HT-29 (cell line): ENCODE results near the gene RO60. TPM values are rescaled to one million over a fixed set of nuclear protein-coding genes. Genes with fewer than 3 reads are reported as not detected.

Source experiments
- DNase-seq: peaks from one replicate; pipeline ENCODE4 v3.0.0-alpha.2; 2015; ENCODE audit warnings: low spot score
- total RNA-seq: library from RNA; depleted of rRNA; stranded (reverse); fragments of >200 nt; shearing (Covaris generic); gene quantifications from 2 replicates; pipeline ENCODE4 v1.2.3, GENCODE V29; 2014

RO60 gene
- total RNA-seq, 1 experiment from 2014 or later: 62.5 TPM

DNA sequence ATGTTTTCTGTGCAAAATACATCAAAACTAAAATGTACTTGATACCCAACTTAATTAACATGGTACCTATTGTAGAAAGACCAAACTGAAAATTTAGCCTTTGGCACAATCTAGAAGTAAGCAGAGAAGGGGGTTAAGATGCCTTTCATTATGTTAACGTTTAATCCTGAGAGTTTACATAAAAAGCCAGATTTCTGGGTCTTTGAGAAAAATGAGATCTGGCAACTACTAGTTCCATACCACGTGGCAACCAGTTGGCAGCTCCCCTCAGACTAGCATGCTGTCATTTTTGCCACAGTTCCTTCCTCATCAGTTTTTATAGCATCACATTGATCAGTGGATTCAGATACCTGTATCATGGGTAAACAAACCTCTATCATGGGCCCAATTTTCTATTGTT is 1.5 kb downstream of the RO60 start:
- peak; percentile 7 for DNase-seq

DNA sequence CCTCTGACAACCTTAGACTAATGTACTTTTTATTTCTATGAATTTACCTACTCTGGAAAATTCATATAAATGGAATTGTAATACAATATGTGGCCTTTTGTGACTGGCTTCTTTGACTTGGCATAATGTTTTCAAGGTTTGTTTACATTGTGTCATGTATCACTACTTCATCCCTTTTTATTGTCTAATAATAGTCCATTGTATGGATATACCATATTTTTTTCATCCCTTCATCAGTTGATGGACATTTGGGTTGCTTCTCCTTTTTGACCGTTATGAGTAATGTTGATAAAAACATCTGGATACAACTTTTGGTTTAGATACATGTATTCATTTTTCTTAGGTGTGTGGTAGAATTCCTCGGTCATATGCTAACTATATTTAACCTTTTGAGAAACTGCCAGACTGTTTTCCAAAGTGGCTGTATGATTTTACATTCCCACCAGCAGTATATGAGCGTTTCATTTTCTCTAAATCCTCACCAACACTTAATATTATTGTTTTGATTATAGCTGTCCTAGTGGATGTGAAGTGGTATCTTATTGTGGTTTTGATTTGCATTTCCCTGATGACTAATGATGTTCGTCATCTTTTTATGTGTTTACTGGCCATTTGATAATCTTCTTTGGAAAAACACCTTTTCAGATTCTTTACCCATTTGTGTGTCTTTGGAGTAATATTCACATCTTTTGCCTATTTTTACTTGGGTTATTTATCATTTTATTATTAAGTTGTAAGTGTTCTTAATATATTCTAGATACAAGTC is 3.5 kb downstream of the RO60 start:
- no peak for DNase-seq

DNA sequence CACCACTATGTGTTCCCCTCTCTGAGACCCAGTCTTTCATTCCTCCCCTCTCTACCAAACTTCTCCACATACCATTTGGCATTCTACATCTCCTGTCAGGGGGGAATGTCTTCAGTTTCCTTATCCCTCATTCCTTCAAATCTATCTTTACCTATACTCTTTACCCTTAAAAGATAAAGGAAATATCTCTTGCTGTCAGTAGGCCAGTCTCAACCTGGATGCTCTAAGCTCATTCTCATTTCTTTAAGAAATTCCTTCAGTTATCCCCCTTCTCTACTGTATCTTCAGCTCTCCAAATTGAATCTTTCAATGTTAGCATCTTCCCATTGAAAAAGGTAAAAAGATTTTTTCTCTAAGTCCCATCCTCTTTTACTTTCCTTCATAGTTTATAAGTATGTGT is 6.5 kb downstream of the RO60 start:
- DNase-seq: no peak

DNA sequence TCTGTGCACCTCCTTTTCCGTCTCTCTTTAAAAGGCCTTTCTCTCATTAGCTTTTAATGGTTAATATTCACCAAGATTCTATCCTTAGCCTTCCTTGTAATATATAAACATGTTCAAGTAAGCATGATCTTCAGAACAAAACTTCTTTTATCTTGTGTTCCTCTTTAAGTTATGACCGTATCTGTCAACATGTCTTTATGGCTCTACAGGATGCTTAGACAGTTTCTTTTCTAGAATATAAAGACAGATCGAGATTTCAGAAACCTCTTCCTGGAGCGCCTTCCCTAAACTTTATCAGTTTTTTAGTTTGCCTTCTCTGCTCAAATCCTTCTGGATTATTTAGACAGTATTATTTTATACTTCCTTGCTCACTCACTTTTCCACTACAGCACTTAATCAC is 7.2 kb downstream of the RO60 start:
- DNase-seq: no peak

DNA sequence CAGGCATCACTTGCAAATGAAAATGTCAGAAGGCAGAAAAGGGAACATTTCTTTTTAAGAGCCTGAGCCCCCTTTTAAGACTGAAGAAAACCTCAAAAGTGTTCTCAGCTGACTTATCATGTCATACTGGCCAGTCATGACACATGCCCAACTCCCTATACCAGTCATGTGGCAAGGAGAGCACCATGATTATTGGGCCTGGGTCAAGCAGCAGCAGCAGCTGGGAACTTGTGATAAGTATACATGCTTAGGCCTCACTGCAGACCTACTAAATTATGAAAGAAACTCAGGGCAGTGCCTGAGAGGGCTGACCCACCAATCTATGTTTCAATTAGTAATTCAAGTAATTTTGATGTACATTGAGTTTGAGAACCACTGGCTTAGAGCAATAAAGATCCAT is 8.6 kb downstream of the RO60 start:
- no peak for DNase-seq

DNA sequence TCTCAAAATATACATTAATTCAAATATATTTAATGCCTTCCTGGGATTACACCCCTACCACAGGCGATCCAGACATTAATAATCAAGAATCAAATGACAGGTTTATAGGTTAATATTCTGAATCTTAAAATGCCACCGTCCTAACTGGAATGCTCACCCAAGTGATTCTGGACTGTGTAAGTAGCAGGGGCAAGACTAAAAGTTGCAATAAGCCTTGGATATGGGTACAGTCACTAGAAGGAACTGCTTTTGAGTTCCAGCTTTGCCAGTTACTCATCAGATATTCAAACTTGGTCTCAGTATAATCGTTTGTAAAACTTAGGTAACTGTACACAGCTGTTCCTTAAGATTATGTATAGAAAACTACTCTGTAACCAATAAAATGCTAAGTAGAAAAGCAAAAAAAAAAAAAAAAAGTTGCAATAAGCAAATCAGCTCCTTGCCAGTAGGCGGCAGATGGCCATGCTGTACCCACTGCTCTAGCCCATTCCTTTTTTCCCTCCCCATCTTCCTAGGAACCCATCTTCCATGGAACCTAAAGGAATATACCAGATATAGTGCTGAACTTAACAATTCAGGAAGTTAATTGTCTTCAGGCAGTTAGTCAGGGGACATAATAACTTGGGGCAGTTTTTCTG is 10.5 kb downstream of the RO60 start:
- peak; percentile 48 for DNase-seq

DNA sequence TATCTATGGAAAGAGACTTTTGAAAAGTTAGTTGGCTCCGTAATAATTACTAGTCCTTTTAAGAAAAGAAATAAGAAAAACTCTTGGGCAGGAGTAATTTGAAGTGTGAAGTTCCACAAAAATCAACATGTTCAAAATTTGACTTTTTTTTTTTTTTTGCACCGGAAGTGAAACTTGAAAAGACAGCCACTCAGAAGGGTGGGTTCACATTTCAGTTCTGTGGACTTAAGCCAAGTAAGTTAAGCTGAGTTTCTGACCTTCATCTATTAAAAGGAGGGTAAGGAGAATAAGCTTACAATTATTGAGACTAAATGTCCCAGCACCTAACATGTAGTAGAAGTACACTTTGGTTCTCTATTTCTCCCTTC is 11.0 kb downstream of the RO60 start:
- DNase-seq: no peak

DNA sequence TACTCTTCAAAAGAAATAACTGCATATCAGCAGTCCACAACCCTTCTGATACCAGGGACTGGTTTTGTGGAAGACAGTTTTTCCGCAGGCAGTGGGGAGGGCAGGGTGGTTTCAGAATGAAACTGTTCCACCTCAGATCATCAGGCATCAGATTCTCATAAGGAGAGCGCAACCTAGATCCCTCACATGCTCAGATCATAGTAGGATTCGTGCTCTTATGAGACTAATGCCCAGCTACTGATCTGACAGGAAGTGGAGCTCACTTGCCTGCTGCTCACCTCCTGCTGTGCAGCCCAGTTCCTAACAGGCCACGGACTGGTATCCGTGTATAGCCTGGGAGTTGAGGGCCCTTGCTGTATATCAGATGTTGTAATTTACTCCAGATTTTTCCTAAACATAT is 11.5 kb downstream of the RO60 start:
- no peak for DNase-seq

DNA sequence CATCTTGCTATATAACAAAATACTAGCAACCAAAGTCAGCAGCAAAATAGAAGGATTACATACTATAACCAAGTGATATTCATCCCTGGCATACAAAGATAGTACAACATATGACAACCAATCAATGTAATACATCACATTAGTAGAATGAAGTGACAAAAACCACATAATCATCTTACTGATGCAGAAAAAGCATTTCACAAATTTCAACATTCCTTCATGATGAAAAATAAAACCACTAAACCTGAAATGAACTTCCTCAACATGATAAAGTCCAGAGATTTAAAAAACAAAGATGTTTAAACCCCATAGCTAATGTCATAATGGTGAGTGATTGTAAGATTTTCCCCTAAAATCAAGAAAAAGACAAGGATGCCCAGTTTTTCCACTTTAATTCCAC is 18.6 kb downstream of the RO60 start:
- no peak for DNase-seq

DNA sequence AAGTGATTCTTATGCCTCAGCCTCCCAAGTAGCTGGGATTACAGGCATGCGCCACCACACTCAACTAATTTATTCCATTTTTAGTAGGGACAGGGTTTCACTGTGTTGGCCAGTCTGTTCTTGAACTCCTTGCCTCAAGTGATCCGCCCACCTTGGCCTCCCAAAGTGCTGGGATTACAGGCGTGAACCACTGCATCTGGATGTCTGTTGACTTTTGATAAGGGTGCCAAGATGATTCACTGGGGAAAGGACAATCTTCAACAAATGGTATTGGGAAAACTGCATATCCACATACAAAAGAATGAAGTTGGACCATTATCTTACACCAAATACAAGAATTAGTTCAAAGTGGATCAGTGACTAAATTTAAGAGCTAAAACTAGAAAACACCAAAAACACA is 19.8 kb downstream of the RO60 start:
- no peak for DNase-seq

DNA sequence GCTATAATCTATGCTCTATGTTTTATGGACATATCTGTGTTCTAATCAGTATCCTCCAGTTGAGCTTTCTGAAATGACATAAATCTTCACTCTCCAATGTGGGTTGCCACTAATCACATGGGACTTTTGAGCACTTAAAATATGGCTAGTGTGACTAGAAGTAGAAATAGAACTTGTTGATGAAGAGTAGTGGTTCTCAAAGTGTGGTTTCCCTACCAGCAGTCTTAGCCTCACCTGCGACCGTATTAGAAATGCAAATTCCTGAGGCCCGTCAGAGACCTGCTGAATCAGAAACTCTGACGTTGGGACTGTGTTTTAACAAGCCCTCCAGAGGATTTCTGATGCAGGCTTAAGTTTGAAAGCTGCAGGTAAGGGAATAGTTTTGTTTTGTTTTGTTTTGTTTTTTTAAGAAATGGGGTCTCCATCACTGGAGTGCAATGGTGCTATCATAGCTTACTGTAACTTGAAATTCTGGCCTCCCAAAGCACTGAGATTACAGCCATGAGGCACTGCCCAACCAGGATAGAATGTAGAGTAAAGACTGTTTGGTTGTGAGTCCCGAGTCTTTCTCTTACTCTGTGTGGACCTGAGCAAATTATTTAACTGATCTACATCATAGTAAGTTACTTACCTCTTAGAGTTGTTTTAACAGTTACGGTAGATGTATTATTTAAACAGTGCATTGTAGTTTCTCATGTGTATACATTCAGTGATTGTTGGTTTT is 24.1 kb downstream of the RO60 start:
- no peak for DNase-seq

DNA sequence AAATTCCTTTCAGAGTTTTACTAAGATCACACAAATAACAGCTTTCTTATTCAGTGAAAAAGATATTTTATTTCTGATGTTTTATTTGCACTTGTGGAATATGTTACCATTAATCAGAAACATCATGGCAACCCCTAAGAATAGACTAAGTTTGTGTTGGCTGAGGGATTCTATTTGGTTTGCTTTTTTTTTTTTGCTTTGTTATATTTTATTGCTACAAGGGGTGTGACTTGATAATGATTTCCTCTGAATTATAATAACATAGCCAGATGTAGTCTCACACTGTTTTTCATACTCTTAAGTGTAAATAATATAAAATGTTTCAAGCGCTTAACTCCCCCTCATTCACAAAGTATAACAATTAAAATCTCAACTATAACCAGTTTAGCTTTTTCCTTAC is 25.9 kb downstream of the RO60 start:
- DNase-seq: no peak

DNA sequence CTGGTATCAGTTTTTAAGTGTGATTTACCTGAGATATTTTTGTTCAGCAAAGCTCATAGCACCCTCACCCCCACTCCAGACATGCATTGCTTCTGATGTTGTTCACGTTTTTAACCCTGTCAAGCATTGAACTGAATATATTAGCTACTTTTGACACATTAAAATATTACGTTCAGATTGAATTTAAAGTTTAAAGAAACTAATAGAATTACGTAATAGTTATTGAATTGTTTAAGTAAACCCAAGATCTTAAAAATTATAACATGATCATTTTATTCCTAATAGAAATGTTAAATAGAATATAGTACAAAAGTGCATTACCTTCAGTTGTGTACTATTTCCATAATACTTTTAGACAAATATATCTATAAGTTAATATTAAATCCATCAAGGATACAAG is 26.9 kb downstream of the RO60 start:
- DNase-seq: no peak

DNA sequence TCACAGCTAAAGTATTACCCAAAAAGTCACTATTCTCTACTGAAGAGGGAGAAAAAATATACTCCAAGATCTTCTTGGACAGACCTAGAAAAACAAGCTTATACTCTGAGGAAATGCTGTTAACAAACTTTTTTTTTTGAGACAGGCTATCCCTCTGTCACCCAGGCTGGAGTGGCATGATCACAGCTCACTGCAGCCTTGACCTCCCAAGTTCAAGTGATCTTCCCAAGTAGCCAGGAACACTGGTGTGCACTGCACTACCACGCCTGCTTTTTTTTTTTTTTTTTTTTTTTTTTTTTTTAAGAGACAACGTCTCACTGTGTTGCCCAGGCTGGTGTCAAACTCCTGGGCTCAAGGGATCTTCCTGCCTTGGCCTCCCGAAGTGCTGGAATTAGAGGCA is 28.5 kb downstream of the RO60 start:
- DNase-seq: no peak

DNA sequence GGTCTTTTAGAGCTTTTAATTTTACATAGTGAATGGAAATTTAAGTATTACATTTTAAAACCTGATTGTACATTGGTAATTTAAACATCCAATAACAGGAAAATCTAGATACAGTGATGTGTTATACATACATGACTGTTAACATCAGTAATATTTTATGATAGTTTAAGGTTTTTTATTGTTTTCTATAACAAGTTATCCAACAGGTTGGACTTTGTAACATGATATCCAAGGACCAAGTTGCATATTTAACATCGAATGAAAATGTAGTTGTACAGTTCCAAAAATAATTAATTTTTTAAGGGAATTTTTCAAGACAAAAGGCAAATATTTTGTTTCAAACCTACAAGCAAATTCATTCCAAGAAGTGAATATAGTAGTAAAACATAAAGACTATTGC is 31.5 kb downstream of the RO60 start:
- no peak for DNase-seq

DNA sequence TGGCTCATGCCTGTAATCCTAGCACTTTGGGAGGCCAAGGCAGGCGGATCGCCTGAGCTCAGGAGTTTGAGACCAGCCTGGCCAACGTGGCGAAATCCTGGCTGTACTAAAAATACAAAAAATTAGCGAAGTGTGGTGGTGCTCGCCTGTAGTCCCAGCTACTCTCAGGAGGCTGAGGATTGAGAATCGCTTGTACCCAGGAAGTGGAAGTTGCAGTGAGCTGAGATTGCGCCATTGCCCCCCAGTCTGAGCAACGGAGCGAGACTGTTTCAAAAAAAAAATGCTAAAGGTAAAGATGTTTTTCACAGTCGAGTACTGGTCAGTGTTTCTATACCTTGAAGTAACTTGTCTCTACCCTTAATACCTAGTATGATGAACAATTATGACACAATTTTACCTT is 34.7 kb downstream of the RO60 start:
- DNase-seq: no peak

DNA sequence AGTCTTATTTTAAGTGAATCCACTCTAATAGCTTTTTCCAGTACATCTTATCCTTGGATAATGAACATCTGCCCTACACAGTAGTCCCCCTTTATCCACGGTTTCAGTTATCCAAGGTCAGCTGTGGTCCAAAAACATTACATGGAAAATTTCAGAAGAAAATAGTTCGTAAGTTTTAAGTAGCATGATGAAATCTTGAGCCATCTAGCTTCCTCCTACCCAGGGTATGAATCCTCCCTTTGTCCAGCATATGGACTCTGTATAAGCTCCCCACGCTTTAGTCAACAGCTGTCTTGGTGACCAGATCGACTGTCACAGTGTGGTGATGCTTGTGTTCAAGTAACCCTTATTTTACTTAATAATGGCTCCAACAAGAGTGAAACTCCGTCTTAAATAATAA is 43.2 kb downstream of the RO60 start:
- no peak for DNase-seq

DNA sequence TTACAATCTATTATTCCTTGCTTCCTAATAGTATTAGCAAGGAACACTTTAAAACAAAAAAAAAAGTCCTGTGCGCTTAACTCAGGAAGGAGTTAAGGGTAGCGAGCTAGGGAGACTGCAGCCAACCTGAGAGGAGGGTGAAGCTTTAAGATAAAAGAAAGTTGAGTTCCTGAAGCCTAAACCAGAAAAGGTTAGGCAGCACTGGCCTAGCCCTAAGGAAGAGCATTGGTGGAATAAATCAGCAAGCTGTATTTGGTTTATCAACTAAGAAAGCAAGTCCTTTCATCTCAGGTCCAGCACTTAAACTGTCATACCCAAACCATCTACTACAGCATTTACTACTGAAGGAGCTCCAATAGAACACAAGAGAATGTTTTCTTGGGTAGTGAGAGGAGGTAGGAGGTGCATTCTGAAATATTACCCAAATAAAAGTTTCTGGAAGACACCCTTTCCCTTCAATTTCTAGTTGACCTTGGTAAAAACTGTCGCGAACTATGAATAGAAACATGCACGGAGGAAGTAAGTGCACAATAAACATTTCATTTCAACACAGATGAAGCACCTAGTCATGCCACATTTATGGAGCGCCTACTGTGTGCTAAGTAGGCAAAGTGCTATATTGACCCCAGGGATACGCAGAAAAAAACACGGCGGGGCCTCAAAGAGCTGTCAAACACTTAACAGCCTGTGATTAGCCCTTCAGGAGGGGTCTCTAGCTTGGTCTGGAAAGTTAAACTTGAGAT is 44.5 kb downstream of the RO60 start:
- peak; percentile 32 for DNase-seq

DNA sequence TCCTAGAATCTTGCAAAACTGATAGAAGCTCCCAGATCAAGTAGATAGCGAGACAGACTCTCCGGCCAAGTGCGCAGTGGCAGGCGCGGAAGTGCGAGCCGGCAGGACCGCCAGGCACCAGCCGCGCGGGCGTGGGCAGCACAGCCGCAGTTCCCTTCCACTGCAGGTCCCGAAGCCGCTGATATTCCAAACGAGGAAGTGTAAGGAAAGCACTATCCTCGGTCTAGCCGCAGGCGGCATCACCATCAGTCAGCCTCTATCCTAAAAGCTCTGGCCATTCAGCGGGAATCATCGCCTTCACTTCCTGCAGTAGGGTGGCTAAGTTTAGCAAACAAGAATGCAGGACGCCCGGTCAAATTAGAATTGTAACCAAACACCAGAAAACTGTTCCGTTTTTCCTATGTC is 45.1 kb downstream of the RO60 start:
- DNase-seq: peak; percentile 65

DNA sequence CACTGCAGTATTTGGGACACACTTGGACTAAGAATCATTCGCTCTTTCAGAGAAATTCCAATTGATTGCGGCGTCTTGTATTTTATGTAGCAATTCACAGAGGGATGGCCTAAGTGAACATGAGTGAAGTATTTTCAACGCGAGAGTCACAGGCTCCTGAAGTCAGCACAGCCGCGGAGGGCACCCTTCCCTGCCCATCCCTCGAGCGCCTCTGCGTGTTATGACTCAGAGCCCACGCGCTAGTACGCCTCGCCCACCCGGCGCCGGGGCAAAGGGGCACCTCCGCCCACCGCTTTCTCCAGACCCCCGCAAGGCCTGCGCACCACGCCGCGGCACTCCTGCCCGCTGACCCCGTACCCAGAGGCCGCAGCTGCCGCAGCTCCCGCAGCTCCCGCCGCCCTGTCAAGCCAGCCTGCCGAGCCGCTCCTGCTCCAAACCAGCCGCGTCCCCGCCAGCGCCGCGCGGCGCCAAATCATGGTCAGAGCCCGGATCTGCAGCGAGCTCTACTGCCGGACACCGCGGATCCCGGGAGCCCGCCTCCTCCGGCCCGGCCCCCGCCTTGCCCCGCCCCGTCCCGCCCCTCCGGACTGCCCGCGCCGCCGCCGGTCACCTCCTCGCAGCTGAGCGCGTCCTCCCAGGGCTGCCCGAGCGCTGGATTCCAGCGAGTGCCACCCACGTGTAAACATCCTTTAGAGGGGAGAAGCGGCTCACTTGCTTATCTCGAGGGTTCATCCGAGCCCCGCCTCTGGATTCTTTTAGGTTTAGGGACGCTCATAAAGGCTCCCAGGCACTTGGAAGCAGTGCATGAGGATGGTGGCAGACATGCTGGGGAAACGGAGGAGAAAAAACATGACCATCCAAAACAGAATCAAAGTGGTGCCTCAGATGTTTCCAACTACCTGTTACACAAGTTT is 45.8 kb downstream of the RO60 start, which contains the start of gene GLRX2:
TSS of gene GLRX2 (minus strand) at position 508 of the 914 bp plus-strand sequence. CDS start at position 476, 32 bp downstream.
- DNase-seq: peak; percentile 84

DNA sequence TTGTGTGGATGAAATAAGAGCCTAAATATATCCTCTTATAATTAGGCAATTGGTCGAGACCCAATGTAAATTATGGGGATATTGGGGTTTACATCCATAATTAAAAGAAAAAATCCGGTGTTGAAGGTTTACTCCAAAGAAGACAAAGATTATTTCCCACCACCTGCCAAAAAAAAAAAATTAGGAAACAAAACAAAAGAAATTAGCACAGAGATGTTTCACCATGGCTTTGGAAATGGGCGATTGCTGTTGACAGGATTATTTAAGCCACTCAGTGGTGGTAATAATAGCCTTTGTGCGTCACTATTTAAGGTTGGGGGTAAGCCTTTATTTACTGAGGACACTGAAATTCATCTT is 46.4 kb downstream of the RO60 start:
- no peak for DNase-seq
